ENCODE measurements around the gene PCDHGA7.
"Not testable (repeated sequence)": the region's sequence is repeated elsewhere in the genome, so short reads cannot be mapped to it uniquely, and the experiment has no call there.

PCDHGA7 gene

DNA sequence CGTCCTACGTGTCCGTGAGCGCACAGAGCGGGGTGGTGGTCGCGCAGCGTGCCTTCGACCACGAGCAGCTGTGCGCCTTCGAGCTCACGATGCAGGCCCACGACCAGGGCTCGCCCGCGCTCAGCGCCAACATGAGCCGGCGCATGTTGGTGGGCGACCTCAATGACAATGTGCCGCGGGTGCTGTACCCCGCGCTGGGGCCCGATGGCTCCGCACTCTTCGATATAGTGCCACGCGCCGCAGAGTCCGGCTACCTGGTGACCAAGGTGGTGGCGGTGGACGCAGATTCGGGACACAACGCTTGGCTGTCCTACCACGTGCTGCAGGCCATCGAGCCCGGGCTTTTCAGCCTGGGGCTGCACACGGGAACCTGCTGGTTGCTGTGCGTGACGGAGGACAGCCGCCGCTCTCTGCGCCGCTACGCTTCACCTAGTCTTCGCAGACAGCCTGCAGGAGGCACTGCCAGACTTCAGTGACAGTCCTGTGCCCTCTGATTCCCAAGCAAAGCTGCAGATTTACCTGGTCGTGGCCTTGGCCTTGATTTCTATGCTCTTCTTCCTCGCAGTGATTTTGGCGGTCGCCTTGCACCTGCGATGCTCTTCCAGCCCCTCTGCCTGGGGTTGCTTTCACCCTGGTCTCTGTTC is 45.4 kb downstream of the PCDHGA7 start:
- no peaks in the 10 kb centered on the region for H3K27me3 Mint-ChIP-seq (ENCODE audit: low read depth, poor library complexity)
- no peak for DNase-seq
- no peaks in the 10 kb centered on the region for H3K4me1 Mint-ChIP-seq
- H3K36me3 Mint-ChIP-seq (ENCODE audit: low read depth), result peaks cover 98% of the 10 kb centered on the region
- peaks cover 99% of the 10 kb centered on the region for H3K9me3 Mint-ChIP-seq
- H3K4me3 Mint-ChIP-seq, result peak overlapping the region; percentile 44
- TF ChIP-seq, protein P1, sequence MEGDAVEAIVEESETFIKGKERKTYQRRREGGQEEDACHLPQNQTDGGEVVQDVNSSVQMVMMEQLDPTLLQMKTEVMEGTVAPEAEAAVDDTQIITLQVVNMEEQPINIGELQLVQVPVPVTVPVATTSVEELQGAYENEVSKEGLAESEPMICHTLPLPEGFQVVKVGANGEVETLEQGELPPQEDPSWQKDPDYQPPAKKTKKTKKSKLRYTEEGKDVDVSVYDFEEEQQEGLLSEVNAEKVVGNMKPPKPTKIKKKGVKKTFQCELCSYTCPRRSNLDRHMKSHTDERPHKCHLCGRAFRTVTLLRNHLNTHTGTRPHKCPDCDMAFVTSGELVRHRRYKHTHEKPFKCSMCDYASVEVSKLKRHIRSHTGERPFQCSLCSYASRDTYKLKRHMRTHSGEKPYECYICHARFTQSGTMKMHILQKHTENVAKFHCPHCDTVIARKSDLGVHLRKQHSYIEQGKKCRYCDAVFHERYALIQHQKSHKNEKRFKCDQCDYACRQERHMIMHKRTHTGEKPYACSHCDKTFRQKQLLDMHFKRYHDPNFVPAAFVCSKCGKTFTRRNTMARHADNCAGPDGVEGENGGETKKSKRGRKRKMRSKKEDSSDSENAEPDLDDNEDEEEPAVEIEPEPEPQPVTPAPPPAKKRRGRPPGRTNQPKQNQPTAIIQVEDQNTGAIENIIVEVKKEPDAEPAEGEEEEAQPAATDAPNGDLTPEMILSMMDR (IDR thresholded peaks at IDR 0.05), result no peak
- H3K27ac Mint-ChIP-seq, result no peak overlapping the region

DNA sequence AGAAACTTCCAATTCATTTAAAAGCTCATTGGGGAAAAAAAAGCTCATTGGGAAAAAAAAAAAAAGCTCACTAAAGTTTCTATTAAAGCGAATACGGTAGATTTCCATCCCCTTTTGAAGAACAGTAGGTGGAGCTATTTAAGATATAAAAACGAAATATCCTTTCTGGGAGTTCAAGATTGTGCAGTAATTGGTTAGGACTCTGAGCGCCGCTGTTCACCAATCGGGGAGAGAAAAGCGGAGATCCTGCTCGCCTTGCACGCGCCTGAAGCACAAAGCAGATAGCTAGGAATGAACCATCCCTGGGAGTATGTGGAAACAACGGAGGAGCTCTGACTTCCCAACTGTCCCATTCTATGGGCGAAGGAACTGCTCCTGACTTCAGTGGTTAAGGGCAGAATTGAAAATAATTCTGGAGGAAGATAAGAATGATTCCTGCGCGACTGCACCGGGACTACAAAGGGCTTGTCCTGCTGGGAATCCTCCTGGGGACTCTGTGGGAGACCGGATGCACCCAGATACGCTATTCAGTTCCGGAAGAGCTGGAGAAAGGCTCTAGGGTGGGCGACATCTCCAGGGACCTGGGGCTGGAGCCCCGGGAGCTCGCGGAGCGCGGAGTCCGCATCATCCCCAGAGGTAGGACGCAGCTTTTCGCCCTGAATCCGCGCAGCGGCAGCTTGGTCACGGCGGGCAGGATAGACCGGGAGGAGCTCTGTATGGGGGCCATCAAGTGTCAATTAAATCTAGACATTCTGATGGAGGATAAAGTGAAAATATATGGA is 48.0 kb downstream of the PCDHGA7 start, which contains the start of gene PCDHGA12:
PCDHGA12 (plus strand) TSS at position 176 of the 782 bp plus-strand sequence; CDS start at position 429, 253 bp downstream.
- DNase-seq, result no peak
- TF ChIP-seq, protein P1 (IDR thresholded peaks at IDR 0.05), result no peak
- Mint-ChIP-seq H3K36me3 (ENCODE audit: low read depth) (peaks cover 99% of the 10 kb centered on the region), H3K4me1 (no peaks in the 10 kb centered on the region), H3K27ac (no peak within 1 kb of the TSS), H3K9me3 (peaks cover 100% of the 10 kb centered on the region), H3K27me3 (ENCODE audit: low read depth, poor library complexity) (no peaks in the 10 kb centered on the region), H3K4me3 (no peak within 1 kb of the TSS)

DNA sequence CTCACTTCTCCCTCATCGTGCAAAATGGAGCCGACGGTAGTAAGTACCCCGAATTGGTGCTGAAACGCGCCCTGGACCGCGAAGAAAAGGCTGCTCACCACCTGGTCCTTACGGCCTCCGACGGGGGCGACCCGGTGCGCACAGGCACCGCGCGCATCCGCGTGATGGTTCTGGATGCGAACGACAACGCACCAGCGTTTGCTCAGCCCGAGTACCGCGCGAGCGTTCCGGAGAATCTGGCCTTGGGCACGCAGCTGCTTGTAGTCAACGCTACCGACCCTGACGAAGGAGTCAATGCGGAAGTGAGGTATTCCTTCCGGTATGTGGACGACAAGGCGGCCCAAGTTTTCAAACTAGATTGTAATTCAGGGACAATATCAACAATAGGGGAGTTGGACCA is 48.7 kb downstream of the PCDHGA7 start:
- TF ChIP-seq, protein P1 (IDR thresholded peaks at IDR 0.05), result no peak
- Mint-ChIP-seq H3K4me1 (no peaks in the 10 kb centered on the region), H3K4me3 (no peak overlapping the region), H3K27me3 (ENCODE audit: low read depth, poor library complexity) (no peaks in the 10 kb centered on the region), H3K27ac (no peak overlapping the region), H3K36me3 (ENCODE audit: low read depth) (peaks cover 99% of the 10 kb centered on the region), H3K9me3 (peaks cover 100% of the 10 kb centered on the region)
- DNase-seq, result no peak

DNA sequence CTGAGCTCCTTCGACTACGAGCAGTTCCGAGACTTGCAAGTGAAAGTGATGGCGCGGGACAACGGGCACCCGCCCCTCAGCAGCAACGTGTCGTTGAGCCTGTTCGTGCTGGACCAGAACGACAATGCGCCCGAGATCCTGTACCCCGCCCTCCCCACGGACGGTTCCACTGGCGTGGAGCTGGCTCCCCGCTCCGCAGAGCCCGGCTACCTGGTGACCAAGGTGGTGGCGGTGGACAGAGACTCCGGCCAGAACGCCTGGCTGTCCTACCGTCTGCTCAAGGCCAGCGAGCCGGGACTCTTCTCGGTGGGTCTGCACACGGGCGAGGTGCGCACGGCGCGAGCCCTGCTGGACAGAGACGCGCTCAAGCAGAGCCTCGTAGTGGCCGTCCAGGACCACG is 49.8 kb downstream of the PCDHGA7 start:
- Mint-ChIP-seq H3K36me3 (ENCODE audit: low read depth) (peaks cover 99% of the 10 kb centered on the region), H3K9me3 (peaks cover 100% of the 10 kb centered on the region)
- not testable (repeated sequence) for DNase-seq; H3K27ac Mint-ChIP-seq; H3K4me3 Mint-ChIP-seq; H3K27me3 Mint-ChIP-seq (ENCODE audit: low read depth, poor library complexity); H3K4me1 Mint-ChIP-seq

DNA sequence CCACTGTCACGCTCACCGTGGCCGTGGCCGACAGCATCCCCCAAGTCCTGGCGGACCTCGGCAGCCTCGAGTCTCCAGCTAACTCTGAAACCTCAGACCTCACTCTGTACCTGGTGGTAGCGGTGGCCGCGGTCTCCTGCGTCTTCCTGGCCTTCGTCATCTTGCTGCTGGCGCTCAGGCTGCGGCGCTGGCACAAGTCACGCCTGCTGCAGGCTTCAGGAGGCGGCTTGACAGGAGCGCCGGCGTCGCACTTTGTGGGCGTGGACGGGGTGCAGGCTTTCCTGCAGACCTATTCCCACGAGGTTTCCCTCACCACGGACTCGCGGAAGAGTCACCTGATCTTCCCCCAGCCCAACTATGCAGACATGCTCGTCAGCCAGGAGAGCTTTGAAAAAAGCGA is 50.2 kb downstream of the PCDHGA7 start:
- H3K27me3 Mint-ChIP-seq (ENCODE audit: low read depth, poor library complexity); H3K27ac Mint-ChIP-seq; H3K4me1 Mint-ChIP-seq; DNase-seq; H3K4me3 Mint-ChIP-seq: not testable (repeated sequence)
- Mint-ChIP-seq H3K36me3 (ENCODE audit: low read depth) (peaks cover 99% of the 10 kb centered on the region), H3K9me3 (peaks cover 100% of the 10 kb centered on the region)

DNA sequence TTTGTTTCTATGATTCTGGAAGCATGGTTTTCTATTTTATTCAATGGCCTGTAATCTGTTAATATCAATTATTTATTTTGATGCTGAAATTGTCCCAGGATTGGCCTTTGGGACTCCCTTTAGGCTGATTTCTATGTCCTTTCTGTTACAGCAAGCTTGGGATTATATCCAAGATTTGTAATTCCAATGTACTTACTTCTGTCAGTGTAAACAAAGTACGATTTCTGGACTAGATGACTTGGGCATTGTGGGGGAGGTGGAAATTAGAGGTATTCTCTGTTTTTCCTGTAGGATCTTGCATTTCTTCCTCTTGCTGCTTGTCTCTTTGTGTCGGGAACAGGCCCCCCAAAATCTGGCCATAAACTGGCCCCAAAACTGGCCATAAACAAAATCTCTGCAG is 51.5 kb downstream of the PCDHGA7 start:
- H3K4me3 Mint-ChIP-seq, result no peak overlapping the region
- peaks cover 95% of the 10 kb centered on the region for H3K9me3 Mint-ChIP-seq
- no peak overlapping the region for H3K27ac Mint-ChIP-seq
- H3K4me1 Mint-ChIP-seq, result no peaks in the 10 kb centered on the region
- peaks cover 94% of the 10 kb centered on the region for H3K36me3 Mint-ChIP-seq (ENCODE audit: low read depth)
- TF ChIP-seq, protein P1 (IDR thresholded peaks at IDR 0.05), result no peak
- no peak for DNase-seq
- no peaks in the 10 kb centered on the region for H3K27me3 Mint-ChIP-seq (ENCODE audit: low read depth, poor library complexity)

Measured in nephron progenitor cell (in vitro differentiated cells).